WERI-Rb-1 (cell line): ENCODE data around the gene ZNF497.
"Not testable (repeated sequence)": the region's sequence is repeated elsewhere in the genome, so short reads cannot be mapped to it uniquely, and the experiment has no call there.

Experiments used
- DNase-seq: peaks from one replicate; pipeline ENCODE4 v3.0.0-alpha.2; 2020
- H3K27ac ChIP-seq: fragments of 250-450 bp; sonication (Bioruptor Pico); 2 replicates; pipeline ENCODE4 v1.5.1; 2020; ENCODE audit warnings: mild to moderate bottlenecking, moderate library complexity
- H3K27me3 ChIP-seq: fragments of 250-450 bp; sonication (Bioruptor Pico); 2 replicates; pipeline ENCODE4 v1.5.1; 2021; ENCODE audit warnings: mild to moderate bottlenecking, low read depth, moderate library complexity; ENCODE audit not compliant: insufficient read depth, severe bottlenecking
- H3K36me3 ChIP-seq: fragments of 250-450 bp; sonication (Bioruptor Pico); 2 replicates; pipeline ENCODE4 v1.5.1; 2020; ENCODE audit warnings: mild to moderate bottlenecking, moderate library complexity
- H3K4me3 ChIP-seq: 2 replicates; pipeline ENCODE4 v1.5.1; 2011; ENCODE audit warnings: low read depth, mild to moderate bottlenecking, control low read depth, low read length
- H3K9me3 ChIP-seq: fragments of 250-450 bp; sonication (Bioruptor Pico); 2 replicates; pipeline ENCODE4 v1.5.1; 2021; ENCODE audit warnings: mild to moderate bottlenecking, moderate library complexity; ENCODE audit not compliant: severe bottlenecking
- TF ChIP-seq, protein P1 (sequence below): IDR thresholded peaks from 2 replicates; pipeline ENCODE4 v1.5.1; 2011; ENCODE audit warnings: low read depth, mild to moderate bottlenecking, control low read depth, inconsistent platforms, low read length

ZNF497 gene

GRCh38 chr19:58350001-58350861 lies 12.3 kb downstream of the ZNF497 start:
- DNase-seq, result no peak
- no peak overlapping the region for H3K4me3 ChIP-seq
- no peaks in the 10 kb centered on the region; the same call in none of the 2 replicates for H3K36me3 ChIP-seq
- no peaks in the 10 kb centered on the region for H3K27me3 ChIP-seq
- no peaks in the 10 kb centered on the region for H3K9me3 ChIP-seq
- TF ChIP-seq, protein P1, sequence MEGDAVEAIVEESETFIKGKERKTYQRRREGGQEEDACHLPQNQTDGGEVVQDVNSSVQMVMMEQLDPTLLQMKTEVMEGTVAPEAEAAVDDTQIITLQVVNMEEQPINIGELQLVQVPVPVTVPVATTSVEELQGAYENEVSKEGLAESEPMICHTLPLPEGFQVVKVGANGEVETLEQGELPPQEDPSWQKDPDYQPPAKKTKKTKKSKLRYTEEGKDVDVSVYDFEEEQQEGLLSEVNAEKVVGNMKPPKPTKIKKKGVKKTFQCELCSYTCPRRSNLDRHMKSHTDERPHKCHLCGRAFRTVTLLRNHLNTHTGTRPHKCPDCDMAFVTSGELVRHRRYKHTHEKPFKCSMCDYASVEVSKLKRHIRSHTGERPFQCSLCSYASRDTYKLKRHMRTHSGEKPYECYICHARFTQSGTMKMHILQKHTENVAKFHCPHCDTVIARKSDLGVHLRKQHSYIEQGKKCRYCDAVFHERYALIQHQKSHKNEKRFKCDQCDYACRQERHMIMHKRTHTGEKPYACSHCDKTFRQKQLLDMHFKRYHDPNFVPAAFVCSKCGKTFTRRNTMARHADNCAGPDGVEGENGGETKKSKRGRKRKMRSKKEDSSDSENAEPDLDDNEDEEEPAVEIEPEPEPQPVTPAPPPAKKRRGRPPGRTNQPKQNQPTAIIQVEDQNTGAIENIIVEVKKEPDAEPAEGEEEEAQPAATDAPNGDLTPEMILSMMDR, result no peak
- H3K27ac ChIP-seq, result no peak overlapping the region

GRCh38 chr19:58349590-58349989 lies 13.0 kb downstream of the ZNF497 start:
- DNase-seq, result no peak
- H3K4me3 ChIP-seq, result no peak overlapping the region

DNA sequence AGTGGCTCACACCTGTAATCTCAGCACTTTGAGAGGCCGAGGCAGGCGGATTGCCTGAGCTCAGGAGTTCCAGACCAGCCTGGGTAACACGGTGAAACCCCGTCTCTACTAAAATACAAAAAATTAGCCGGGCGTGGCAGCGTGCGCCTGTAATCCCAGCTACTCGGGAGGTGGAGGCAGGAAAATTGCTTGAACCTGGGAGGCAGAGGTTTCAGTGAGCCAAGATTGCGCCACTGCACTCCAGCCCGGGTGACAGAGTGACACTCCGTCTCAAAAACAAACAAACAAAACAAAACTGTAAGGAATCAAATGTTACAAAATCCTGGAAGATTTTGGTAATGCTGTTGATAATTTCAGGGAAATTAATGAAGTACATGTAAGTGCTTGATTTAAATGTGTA lies 14.5 kb downstream of the ZNF497 start:
- H3K36me3 ChIP-seq, result not testable (repeated sequence)
- Histone ChIP-seq H3K4me3 (peak overlapping the region; percentile 79), H3K27ac (peak overlapping the region; percentile 61)

More at GRCh38 chr19:58349590-58349989, 13.0 kb downstream of the ZNF497 start:
- TF ChIP-seq, protein P1, result no peak
- H3K27ac ChIP-seq, result no peak overlapping the region
- no peaks in the 10 kb centered on the region for H3K9me3 ChIP-seq
- no peaks in the 10 kb centered on the region for H3K27me3 ChIP-seq
- H3K36me3 ChIP-seq, result no peaks in the 10 kb centered on the region; the same call in none of the 2 replicates

GRCh38 chr19:58346961-58347929 lies 15.3 kb downstream of the ZNF497 start:
- Histone ChIP-seq H3K4me3 (peak overlapping the region; percentile 79), H3K27me3 (no peaks in the 10 kb centered on the region), H3K9me3 (no peaks in the 10 kb centered on the region), H3K27ac (peak overlapping the region; percentile 61), H3K36me3 (no peaks in the 10 kb centered on the region; the same call in none of the 2 replicates)
- TF ChIP-seq, protein P1, result no peak
- DNase-seq, result peak; percentile 75

More for the DNA sequence above, 14.5 kb downstream of the ZNF497 start:
- H3K9me3 ChIP-seq, H3K27me3 ChIP-seq, DNase-seq: not testable (repeated sequence)

DNA sequence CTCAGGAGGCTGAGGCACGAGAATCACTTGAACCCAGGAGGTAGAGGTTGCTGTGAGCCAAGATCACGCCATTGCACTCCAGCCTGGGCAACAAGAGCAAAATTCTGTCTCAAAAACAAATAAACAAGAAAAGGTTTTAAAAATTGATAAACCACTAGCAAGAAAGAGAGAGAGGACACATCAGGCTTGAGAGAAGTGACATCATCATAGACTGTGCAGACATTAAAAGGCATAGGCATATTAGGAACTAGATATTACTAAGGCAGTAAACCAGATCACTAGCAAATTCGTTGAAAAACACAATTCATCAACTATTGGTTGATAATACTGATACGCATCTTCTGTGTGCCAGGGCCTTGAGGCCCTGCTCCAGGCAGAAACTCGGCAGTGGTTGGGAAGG lies 17.0 kb downstream of the ZNF497 start:
- Histone ChIP-seq H3K27me3 (no peaks in the 10 kb centered on the region), H3K27ac (no peak overlapping the region), H3K9me3 (no peaks in the 10 kb centered on the region), H3K4me3 (no peak overlapping the region), H3K36me3 (0 out of 2 replicates have a peak, but pooled peaks cover 5% of the 10 kb centered on the region)
- TF ChIP-seq, protein P1, result no peak
- DNase-seq, result no peak
